NCI-H1092 (cell line): ENCODE measurements around the gene PLPP3.

Experiments used
- DNase-seq: peaks from one replicate; lab custom pipeline; 2025; lab: John Stamatoyannopoulos, UW

PLPP3 gene

DNA sequence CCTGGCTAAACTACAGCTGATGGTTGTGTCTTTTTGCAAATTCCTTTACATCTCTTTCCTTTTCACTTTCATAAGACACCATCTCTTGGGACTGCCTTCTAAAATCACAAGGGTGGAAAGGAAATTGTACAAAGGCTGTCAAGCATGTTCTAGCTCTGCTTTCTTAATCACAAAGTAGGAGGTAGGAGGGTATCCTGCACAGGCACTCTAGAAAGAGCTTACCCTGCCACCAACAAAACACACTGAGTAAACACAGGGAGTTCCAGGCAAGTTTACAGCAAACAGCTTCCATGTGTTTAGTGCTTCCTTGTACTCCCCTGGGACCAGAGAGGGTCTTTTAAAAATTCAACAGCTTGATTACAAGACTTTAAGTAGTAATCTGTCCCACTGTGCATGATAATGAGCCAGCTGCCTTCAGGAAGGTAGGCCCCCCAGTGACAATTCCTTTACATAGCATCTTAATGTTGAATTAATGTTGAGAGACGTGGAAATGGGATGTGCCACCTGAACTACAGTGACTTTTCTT, 2.4 kb downstream of the PLPP3 start:
- no peak for DNase-seq

DNA sequence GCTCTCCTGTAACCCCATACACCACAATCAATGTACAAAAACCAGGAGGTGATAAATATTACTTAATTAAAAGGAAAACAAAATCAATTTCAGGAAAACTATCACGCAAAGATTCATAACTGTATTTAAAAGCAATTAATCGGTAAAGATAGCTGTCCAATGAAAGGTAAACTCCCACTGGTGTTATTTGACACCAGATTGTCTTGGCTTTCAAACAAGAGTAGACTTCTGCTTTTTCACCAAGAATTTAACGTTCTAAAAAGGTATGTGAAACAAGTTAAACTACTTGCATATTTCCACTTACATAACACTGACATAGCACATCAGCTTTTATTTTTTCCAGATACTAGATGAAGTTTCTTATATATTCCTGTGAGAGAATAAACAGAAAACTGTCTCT, 3.5 kb downstream of the PLPP3 start:
- DNase-seq = no peak

DNA sequence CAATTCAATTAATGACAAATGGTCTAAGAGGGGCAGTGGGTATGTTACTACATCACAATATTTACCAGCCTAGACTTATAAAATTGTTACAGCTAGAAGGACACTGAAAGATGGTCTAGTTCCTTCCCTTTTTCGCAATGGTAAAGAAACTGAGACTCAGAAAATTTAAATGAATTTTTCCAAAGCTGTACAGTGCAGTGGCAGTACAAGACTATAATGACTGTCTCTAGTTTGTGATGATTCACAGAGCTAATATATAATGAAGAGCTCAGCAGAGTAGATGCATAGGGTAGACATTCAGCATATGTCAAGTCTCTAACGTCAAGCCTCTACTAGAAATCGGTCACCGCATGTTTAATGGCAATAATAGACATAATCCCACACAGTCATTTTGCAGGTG, 4.6 kb downstream of the PLPP3 start:
- no peak for DNase-seq

DNA sequence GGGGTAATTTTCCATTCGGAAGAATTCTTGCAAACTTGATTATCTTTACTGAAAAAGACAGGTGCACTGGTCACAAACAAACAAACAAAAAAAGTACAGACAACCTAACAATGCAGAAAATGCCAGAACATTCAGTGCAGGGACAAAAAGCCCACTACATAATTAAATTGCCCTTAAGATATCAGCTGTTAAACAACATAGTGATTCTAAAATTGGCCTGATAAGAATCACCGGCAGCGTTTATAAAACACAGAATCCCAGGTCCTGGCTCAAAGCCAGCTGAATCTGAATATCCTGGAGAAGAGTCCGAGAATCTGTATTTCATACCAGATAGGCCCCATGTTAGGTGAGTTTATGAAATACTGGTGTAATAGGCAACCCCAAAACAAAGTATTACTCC, 6.1 kb downstream of the PLPP3 start:
- no peak for DNase-seq

DNA sequence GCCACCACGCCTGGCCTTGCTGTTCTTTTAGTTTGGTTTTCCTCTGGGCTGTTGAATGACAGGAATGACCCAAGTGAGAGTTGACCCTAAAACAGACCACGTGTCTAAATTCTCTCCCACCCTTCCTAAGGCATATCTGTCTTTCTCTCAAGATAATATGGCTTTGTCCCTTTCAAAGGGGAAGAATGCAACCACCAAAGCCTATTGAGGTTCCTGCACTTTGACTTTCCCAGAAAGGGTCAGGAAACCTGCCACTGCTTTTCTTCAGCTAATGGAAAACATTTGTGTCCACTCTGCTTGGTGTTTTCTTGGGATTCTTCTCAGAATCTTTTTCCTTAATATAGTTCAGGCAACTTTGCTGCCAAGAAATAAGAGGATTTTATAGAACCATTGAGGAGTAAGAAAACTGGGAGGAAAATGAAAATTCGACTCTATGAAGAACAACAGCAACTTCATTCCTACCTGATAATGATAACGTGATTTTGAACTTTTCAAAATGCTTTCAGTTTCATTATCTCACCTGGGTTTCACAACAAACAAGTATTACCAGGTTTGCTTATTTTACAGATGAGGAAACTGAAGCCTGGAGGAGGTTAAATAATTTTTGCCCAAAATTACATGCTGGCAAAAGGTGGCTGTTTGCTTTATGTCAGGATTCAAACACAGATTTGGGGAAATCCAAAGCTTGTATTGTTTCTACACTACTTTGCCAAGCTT, 6.9 kb downstream of the PLPP3 start:
- no peak for DNase-seq

DNA sequence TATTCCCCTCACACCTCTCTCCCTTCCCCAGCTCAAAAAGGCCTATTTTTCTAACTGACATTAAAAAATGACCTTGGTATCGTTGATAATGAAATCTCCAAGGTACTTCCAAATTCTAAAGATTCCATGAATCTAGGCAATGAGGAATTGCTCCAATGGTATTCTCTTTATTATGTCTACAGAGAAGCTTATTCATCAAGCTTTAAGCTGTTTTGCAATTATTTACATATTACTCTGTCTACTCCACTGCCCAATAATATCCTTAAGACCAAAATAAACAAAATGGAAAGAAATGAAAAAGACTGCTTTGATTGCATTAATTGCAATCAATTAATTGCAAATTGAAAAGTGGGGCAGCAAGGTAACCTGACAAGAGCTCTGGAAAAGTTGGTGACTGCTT, 7.9 kb downstream of the PLPP3 start:
- no peak for DNase-seq

DNA sequence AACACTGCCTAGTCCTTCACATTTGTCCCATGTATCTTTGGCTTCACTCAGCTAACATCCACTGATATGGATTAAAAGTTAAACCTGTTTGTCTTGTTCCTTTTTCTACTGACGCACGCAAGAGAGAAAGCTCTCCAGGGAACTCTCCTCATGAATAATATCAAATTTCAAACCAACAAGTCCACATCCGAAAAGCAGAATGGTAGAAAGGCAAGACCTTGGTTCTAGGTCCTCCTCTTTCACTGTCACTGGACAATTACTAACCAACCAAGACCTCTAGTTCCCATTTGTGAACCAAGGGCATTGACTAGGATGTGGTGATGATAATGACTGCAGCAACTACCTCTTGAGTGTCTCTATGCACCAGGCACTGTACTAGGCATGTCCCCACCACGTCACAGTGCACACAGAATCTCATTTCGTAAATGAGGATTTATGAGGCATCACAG, 8.4 kb downstream of the PLPP3 start:
- no peak for DNase-seq

DNA sequence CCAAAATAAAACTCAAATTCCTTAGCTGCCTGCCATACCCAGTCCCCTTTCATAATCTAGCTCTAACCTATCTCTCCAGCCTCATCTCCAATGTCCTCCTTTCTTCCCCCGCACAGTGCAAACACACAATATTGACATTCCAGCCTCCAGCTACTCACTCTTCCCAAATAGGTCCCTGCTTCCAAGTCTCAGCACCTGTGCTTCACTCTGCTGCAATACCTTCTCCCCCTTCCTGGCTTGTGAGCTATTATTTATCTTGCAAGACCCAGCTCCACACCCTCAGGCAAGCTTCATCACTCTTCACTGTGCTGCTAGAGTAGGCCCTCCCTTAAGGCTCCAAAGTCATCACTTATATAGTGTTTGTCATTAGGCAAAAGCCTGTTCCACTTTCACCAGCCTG, 9.7 kb downstream of the PLPP3 start:
- DNase-seq = no peak

DNA sequence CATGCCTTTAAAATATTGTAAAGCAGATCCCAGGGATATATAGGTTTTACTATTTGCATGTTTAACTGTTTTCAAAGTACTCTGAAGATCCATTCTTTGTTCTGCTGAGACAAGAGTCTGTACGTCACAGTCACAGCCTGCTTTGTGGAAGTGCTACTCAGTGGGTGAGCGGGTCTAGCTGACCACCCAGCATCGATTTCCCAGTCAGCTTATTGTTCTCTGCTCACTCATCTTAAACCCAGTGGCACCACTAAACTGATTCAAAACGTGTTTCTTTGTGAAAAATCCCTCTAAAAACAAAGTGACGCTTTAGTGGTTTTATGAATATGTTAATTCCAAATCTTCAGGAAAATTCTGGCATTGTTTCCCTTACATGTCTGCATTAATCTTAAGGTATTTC, 12.4 kb downstream of the PLPP3 start:
- DNase-seq = no peak

DNA sequence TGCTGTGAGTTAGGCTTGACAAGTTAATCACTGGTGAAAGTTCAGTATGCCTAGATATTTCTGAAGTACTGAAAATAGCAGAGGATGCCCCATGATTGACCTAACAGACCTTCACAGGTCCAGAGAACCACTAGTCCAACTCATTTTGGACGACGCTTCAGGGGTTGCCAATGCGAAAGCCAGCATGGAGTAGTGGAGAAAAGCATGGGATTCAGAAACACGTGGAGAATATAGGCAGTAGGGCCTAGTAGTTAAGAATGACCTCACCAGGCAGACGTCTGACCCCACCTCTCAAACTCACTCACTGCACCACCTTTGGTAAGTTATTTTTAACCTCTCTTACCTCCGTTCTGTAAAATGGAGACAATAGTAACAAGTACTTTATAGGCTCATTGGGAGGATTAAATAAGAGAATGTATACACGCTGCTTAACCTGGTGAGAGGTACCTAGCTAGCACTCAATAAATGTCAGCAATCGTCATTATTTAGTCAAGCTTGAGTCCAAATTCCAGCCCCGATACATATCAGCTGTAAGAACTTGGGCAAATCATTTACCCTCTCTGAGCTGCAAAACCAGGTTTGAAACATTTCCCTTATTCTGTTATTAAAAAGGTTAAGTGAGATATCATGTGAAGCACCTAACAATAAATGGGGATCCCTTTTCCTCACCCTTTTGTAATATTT, 13.2 kb downstream of the PLPP3 start:
- DNase-seq = no peak

DNA sequence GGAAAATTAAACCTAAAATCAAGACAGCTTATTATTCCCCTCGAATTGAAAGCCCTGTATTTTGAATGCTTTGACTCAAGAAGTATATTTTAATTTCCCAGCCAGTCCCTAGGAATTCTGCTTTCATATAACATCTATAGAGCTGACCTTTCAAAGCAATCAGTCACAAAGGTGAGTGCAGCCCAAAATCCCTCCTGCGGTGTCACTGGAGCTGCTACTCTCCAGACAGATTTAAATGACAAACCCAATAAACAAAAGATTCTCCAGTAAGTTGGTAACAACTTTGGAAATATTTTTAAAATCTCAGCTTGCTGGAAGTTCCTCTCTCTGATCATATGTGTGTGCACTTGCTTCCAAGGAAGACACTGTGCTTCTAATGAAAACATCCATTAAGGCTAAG, 14.7 kb downstream of the PLPP3 start:
- DNase-seq = no peak

DNA sequence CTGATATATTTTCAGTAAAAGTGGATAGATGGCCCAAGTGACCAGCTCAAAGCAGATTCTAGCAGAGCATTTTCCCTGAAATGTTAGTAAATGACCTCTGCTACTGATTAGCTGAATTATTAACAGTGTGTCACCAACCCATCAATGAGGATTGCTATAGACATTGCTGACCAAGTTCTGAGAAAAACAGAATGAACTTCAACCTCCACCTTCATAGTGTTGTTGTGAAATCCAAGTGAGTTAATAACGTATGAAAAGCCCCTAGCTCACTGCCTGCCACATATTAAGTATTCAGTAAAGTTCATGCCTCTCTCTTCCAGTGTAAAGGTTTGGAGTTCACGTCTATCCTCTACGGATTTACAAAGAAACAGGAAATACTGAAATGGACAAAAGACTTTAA, 15.8 kb downstream of the PLPP3 start:
- DNase-seq = no peak

DNA sequence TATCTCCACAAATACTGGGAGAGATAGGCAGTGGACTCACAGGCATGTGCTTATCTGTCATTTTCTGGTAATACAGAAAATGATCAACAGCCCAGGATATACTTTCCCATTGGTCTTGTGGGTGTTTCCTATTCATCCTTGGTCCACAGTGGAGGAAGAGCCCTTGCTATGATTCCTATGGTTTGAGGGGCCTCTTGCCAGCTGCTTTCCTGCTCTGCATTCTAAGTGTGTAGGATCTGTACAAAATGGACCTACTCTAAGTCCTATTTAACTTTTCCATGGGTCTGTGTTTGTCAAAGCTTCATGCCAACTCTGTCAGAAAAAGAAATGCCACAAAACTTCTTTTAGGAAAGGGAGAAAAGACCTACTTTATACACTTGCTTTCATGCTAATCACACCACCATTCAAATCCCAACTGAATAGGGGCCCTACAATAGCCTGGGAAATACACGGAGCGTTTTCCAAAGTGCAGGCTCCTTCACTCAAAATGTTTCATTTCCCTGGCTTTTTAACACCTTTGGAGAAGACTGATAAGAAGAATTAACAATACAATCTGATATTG, 16.4 kb downstream of the PLPP3 start:
- no peak for DNase-seq

DNA sequence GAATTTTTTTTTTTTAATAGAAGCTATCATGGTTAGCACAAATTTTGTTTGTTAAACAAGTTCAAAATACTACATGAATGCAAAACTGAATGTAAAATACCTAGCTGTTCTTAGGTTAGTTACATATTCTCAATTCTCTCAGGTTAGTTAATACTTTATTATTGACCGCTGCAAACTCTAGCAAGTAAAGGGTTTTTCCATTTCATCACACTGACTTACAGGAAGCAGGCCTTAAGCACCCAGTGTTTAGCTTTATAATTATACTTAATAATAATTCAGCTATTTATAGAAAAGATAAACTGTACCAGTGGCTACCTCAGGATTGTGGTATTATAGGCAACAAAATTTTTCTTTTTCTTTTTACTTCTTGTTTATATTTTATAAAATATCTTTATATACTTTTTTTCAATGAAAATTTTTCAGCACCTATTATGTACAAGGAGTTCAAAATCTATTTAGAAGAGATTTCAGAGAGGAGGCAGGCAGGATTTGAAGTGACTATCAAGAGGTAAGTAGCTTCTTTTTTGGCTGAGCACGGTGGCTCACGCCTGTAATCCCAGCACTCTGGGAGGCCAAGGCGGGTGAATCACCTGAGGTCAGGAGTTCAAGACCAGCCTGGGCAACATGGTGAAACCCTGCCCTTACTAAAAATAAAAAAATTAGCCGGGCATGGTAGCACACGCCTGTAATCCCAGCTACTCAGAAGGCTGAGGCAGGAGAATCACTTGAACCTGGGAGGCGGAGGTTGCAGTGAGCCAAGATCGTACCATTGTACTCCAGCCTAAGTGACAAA, 17.9 kb downstream of the PLPP3 start:
- no peak for DNase-seq

DNA sequence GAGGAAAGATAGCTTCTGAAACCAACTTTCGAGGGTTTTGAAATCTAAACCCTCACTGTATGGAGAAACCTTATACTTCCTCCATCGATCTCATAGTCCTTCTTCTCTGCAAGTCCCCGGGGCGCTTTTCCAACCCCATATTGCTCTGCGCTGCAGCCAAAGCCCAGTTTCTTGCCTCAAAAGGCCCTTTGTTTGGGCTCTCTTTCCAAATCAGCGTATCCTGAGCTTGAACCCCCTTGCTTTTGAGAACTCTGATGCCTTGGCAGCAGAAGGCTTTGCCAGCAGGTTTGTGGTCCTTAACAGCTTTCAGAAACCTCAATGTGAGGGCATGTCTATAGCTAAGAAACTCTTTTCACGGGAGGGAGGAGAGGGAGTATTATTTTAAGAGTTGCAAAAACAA, 21.6 kb downstream of the PLPP3 start:
- no peak for DNase-seq

DNA sequence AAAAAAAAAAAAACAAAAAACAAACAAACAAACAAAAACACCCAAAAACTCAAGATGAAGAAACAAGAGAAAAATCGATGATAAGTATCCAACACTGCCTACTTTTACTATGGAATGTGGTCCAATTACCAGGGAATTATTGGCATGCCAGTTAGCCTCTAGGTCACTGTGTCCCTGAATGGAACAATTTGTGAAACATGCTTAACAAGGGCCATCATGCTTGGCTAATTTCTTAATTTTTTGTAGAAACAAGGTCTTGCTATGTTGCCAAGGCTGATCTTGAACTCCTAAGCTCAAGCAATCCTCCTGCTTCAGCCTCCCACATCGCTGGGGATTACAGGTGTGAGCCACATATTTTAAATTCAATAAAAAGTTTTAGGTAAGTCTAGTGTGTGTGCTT, 23.9 kb downstream of the PLPP3 start:
- no peak for DNase-seq

DNA sequence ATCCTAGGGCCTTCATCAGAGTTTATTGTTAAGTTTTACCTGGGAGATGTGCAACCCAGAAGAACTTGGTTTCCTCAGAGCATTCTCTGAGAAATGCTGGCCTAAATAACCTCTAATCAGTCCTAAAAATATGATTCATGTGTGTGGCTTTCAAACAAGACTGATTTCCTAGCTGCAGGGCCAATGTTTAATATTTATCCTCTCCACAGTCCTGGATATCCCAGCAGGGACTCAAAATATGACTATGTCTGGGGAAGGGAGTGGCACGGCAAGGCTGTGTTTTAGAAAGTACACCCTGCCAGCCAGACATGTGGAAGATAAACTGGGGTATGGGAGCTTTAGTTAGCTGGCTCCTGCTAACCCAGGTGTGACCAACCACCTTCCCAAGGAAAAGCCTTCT, 26.3 kb downstream of the PLPP3 start:
- DNase-seq = no peak

DNA sequence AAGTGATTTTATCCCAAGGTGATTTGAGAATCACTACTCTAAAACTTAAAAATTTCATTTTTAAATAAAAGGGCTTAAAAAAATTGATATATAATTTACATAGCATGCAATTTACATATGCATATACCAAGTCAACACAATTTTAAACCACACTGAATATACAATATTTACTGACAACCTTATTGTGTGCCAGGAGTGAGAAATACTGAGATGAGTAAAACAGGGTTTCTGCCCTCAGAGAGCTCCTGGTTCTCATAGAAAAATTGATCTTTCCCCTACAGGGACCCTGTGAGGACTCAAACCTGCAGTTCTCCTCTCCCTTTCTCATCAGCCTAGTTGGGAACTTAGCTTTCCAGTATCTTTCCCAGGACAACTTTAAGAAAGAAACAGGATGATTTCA, 27.0 kb downstream of the PLPP3 start:
- no peak for DNase-seq

DNA sequence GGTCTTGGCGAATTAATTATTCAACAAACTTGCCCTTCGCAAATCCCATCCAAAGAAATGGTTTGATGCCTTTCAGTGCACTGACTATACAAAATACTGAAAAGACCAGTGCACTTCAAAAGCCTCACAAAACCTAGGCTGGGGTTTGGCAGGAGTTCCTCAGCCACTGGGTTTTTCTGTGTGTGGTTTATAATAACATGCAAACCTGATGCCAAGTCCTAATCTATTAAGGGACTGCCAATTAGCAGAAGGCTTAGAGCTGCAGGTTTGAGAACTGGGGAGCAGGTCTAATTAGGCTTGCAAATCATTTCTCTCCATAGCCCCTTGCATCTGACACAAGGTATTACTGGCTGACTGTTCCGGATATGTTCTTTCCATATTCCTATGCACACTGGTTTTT, 27.7 kb downstream of the PLPP3 start:
- DNase-seq = peak; percentile 22

DNA sequence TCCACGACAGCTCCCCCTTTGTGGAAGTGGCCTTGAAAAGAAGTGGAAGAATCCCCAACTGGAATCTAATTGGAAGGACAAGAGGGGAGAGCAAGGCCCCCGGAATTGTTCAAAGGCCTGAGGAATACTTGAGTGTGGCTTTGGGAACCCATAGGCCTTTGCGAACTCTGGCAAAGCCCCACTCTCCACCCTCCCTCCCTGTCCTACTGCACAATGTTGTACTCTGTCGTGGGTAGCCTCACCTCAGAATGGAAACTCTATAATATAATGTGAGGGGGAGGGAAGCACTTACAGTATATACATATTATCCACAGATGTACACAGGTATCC, 28.5 kb downstream of the PLPP3 start:
- DNase-seq = no peak

DNA sequence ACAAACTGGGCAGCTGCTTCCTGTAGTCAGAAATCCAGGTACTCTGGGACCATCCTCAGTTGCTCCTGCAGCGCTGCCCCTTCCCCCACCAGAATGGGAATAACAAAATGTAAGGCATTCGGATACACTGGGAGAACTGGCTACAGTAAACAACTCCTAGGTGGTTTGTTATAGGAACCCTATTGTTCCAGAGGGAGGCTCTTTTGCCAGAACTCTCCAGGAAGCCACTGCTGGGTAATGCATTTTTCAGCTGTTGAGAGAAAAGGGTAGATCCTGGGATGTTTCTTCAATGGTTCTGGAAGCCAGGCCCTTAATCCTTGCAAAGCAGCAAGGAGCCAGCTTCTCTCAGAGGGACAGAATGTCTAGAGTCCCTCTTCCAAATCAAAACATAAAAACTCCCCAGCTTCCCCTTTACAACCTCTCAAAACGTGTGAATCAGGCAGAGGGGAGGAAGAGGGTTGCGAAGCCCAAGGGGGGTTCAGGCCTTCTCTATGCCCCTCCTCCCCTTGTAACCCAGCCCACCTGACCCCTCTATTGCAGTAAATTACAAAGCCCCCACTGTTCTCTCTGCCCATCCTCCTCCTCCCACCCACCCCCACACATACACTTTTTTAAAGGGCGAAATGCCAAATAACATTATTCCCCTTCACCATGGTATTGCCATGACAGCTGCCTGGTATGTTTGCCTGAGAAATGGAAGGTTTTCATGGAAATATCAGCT, 29.1 kb downstream of the PLPP3 start:
- DNase-seq = no peak

DNA sequence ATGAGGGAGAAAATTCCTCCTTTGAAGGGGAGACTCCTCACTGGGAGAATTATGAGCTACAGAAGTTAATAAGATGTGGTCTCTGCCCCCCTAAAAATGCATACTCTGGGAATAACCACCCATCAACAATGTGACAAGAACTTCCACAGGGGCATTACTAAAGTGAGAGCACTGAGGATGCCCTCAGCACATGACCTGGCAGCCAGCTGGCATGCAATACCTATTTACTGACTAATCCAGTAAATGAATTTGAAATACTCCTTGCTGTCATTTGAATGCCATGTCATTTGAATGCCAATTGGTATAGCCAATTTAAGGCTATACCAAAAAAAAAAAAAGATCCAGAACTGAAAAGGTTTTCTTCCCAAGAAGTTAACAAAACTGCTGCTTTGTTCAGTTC, 30.8 kb downstream of the PLPP3 start:
- DNase-seq = no peak
